Ovary (tissue), 9 donors: ENCODE data around the gene MBOAT2. TPM values are rescaled to one million over a fixed set of nuclear protein-coding genes. Genes with fewer than 3 reads are reported as not detected.
A peak's percentile ranks its signal among the peaks of the same experiment; 100 is the strongest.

ENCODE experiments used
- DNase-seq, 5 donors: peaks; one replicate each; pipeline ENCODE4 v3.0.0-alpha.2; 2019 to 2020
- H3K27ac ChIP-seq, 2 donors: fragments of 200-600 bp; one replicate each; pipeline versions ENCODE4 v1.5.1 to v1.8.0; 2019 to 2022
- H3K27me3 ChIP-seq: fragments of 200-600 bp; one replicate; pipeline ENCODE4 v1.8.0; 2022
- H3K36me3 ChIP-seq: fragments of 200-600 bp; sonication (generic); one replicate; pipeline ENCODE4 v1.5.1; 2019
- H3K4me1 ChIP-seq: one replicate; pipeline ENCODE4 v1.8.1; 2013; ENCODE audit warnings: mild to moderate bottlenecking, moderate library complexity; ENCODE audit not compliant: insufficient read depth
- H3K4me3 ChIP-seq: fragments of 200-600 bp; sonication (generic); one replicate; pipeline ENCODE4 v1.5.1; 2017
- H3K9me3 ChIP-seq, 2 donors: fragments of 200-600 bp in 1 of 2; sonication (generic) in 1 of 2; one replicate each; pipeline versions ENCODE4 v1.5.1 to v1.8.1; 2013 to 2019; ENCODE audit warnings: mild to moderate bottlenecking in 1 of 2, moderate library complexity in 1 of 2
- CTCF ChIP-seq, 3 donors: fragments of 450-650 bp in 2 of 3; fragments of 200-600 bp in 1 of 3; IDR thresholded peaks; one replicate each; pipeline versions ENCODE4 v1.5.1 to v1.8.0; 2016 to 2022; ENCODE audit warnings: antibody characterized with exemption in 3 of 3, mild to moderate bottlenecking in 1 of 3
- EP300 ChIP-seq: sonication (generic); formaldehyde crosslinking; IDR thresholded peaks from one replicate; pipeline ENCODE4 v1.6.1; 2017; ENCODE audit warnings: antibody characterized with exemption
- POLR2A ChIP-seq: fragments of 450-650 bp; IDR thresholded peaks from one replicate; pipeline ENCODE4 v1.6.1; 2017; ENCODE audit warnings: antibody characterized with exemption, mild to moderate bottlenecking, moderate library complexity
- WGBS, 3 donors: extraction: QIAGEN DNeasy Blood & Tissue Kit in 1 of 3; methylation state at CpG; one replicate each; pipeline versions ENCODE4 v1.1.5 to v1.1.7; 2013 to 2017; 5-methylcytosine and 5-hydroxymethylcytosine counted together
- intact Hi-C, 4 donors: fragments of 100-400 bp; cut with DNase I; formaldehyde crosslinking; loops; one replicate each; pipeline versions ENCODE4 v1.11.0 to v1.15.1; 2022 to 2023
- polyA plus RNA-seq, 2 donors: library from polyadenylated mRNA; stranded (reverse); fragments of 200-250 nt in 1 of 2; fragments of 350-450 nt in 1 of 2; fragmentation: Illumina TruSeq in 1 of 2; extraction: RNeasy Lipid Tissue Mini Kit (QIAGEN cat#74804) in 1 of 2; gene quantifications; one replicate each; pipeline ENCODE4 v1.2.3, GENCODE V29; 2013 to 2014
- total RNA-seq, 7 donors: library from RNA; depleted of rRNA in 2 of 7; stranded (reverse); fragments of >200 nt in 2 of 7; fragmentation: NEBNext Ultra II Directional in 3 of 7; extraction: Animal tissue kit (Norgen Biotek cat#: 25700) in 3 of 7; gene quantifications; one replicate each; pipeline versions ENCODE4 v1.1.0 to v1.2.4, GENCODE V29; 2016 to 2023
- donor health status: DM: no; HTN: no; CAD: no; lungs with moderate emphysema.
- donor health status: DM: no; HTN: no; CAD: no.
- donor health status: Bipolar disorder and iron deficiency.
- donor health status: DM: yes; HTN: yes; CAD: no.
- donor health status: DM: no; HTN: no; CAD: no.
- donor health status: DM: yes; HTN: yes; CAD: no.

MBOAT2 gene
- total and polyA plus RNA-seq, 9 donors = 8.4 to 51.0 (median 24.5) TPM

GRCh38 chr2:8839189-8839965 is 164.1 kb downstream of the MBOAT2 start:
- H3K27me3 ChIP-seq = no peaks in the 10 kb centered on the region
- no peak overlapping the region for H3K27ac ChIP-seq
- no peak for DNase-seq
- no peaks in the 10 kb centered on the region for H3K36me3 ChIP-seq
- peaks cover 14% of the 10 kb centered on the region for H3K4me1 ChIP-seq
- 69 to 73% (median 71%) methylated on average over 5 of the region's 5 CpGs for WGBS, 3 donors
- no peak for TF ChIP-seq CTCF (IDR thresholded peaks at IDR 0.05)
- TF ChIP-seq POLR2A = no peak
- TF ChIP-seq EP300 = no peak
- H3K9me3 ChIP-seq = no peaks in the 10 kb centered on the region
- intact Hi-C loops = no loop called here
- H3K4me3 ChIP-seq = no peak overlapping the region

- Histone ChIP-seq H3K27me3 (no peaks in the 10 kb centered on the region), H3K4me3 (peak overlapping the region; percentile 98), H3K4me1 (peaks cover 19% of the 10 kb centered on the region), H3K27ac (peak overlapping the region in 1 of 2 donors; percentile 44), H3K36me3 (no peaks in the 10 kb centered on the region), H3K9me3 (no peaks in the 10 kb centered on the region)
- peak in 1 of 5 donors; percentile 47 for DNase-seq
- no peak for TF ChIP-seq POLR2A
- intact Hi-C loops = no loop called here
- WGBS, 3 donors = 54 to 66% (median 62%) methylated on average over 11 of the region's 11 CpGs
These were observed 165.7 kb downstream of the MBOAT2 start for GRCh38 chr2:8837795-8838140.

GRCh38 chr2:8836971-8837794 is 166.3 kb downstream of the MBOAT2 start, which contains the start of gene KIDINS220:
KIDINS220 (minus strand) TSS chr2:8837613; CDS start chr2:8827093, 10,520 bp downstream.
- Histone ChIP-seq H3K4me3 (peak within 1 kb of the TSS; percentile 98), H3K27ac (peak within 1 kb of the TSS; percentile 49 to 66), H3K27me3 (no peaks in the 10 kb centered on the region), H3K9me3 (no peaks in the 10 kb centered on the region), H3K36me3 (no peaks in the 10 kb centered on the region), H3K4me1 (peaks cover 19% of the 10 kb centered on the region)
- TF ChIP-seq POLR2A (peak; percentile 72), CTCF (IDR thresholded peaks at IDR 0.05) (no peak)
- intact Hi-C loops = no loop called here
- peak; percentile 84 to 90 (median 89) for DNase-seq
- WGBS, 3 donors = 0 to 1% (median 0%) methylated on average over 47 to 67 of the region's 67 CpGs

GRCh38 chr2:8835279-8835678 is 168.2 kb downstream of the MBOAT2 start:
- no peak overlapping the region for H3K4me3 ChIP-seq

GRCh38 chr2:8833853-8834252 is 169.6 kb downstream of the MBOAT2 start:
- Histone ChIP-seq H3K36me3 (no peaks in the 10 kb centered on the region), H3K27ac (no peak overlapping the region), H3K9me3 (no peaks in the 10 kb centered on the region), H3K27me3 (no peaks in the 10 kb centered on the region), H3K4me1 (peaks cover 32% of the 10 kb centered on the region), H3K4me3 (no peak overlapping the region)
- intact Hi-C loops = no loop called here
- DNase-seq = no peak
- 93 to 94% (median 93%) methylated on average over 7 of the region's 7 CpGs for WGBS, 3 donors
- TF ChIP-seq EP300 = no peak

More at GRCh38 chr2:8835279-8835678, 168.2 kb downstream of the MBOAT2 start:
- intact Hi-C loops = no loop called here
- H3K4me1 ChIP-seq = peaks cover 29% of the 10 kb centered on the region
- H3K9me3 ChIP-seq = no peaks in the 10 kb centered on the region
- no peak overlapping the region for H3K27ac ChIP-seq
- no peak for TF ChIP-seq POLR2A
- TF ChIP-seq EP300 = no peak
- no peak for DNase-seq
- H3K36me3 ChIP-seq = no peaks in the 10 kb centered on the region
- no peaks in the 10 kb centered on the region for H3K27me3 ChIP-seq

GRCh38 chr2:8831516-8831915 is 172.0 kb downstream of the MBOAT2 start:
- Histone ChIP-seq H3K4me1 (peaks cover 28% of the 10 kb centered on the region), H3K36me3 (no peaks in the 10 kb centered on the region), H3K27me3 (no peaks in the 10 kb centered on the region), H3K9me3 (no peaks in the 10 kb centered on the region), H3K27ac (no peak overlapping the region), H3K4me3 (no peak overlapping the region)
- no peak for TF ChIP-seq EP300
- no peak for TF ChIP-seq POLR2A
- no peak for TF ChIP-seq CTCF (IDR thresholded peaks at IDR 0.05)
- WGBS, 3 donors = 19 to 41% (median 22%) methylated on average over 2 of the region's 2 CpGs
- no peak for DNase-seq
- intact Hi-C loops = no loop called here
